ENCODE data around the gene GFER. TPM values are rescaled to one million over a fixed set of nuclear protein-coding genes. Genes with fewer than 3 reads are reported as not detected.
A peak's percentile ranks its signal among the peaks of the same experiment; 100 is the strongest.

The GFER gene
- total and polyA plus RNA-seq, 9 of the 15 experiments (the other 6 are each of a cell fraction or from before 2014, with no cell fraction given) = 4.3 to 53.7 (median 19.8) TPM

- TF ChIP-seq HLTF (IDR thresholded peaks at IDR 0.05) (no peak), NRF1 (conservative IDR thresholded peaks at IDR 0.05 in 1 of 2, IDR thresholded peaks at IDR 0.05 in 1 of 2) (0 out of 4 replicates have a peak, but pooled peaks of 1 of the 2 experiments have one; percentile 25), ZNF165 (CRISPR knock-in tag; IDR thresholded peaks at IDR 0.05; ENCODE audit: borderline replicate concordance) (no peak), MYC (IDR thresholded peaks at IDR 0.05; ENCODE audit: low read depth, low read length) (no peak), MYC (CRISPR knock-in tag; IDR thresholded peaks at IDR 0.05; ENCODE audit: borderline replicate concordance, low read depth) (no peak), TAF15 (IDR thresholded peaks at IDR 0.05; ENCODE audit: low read depth, low read length) (no peak), TCF15 (CRISPR knock-in tag; IDR thresholded peaks at IDR 0.05) (no peak), NCOA4 (IDR thresholded peaks at IDR 0.05; ENCODE audit: partially characterized antibody) (no peak), ZNF3 (CRISPR knock-in tag; IDR thresholded peaks at IDR 0.05) (no peak), ERF (CRISPR knock-in tag; IDR thresholded peaks at IDR 0.05) (no peak), ZFP1 (CRISPR knock-in tag; IDR thresholded peaks at IDR 0.05) (no peak), XRCC5 (IDR thresholded peaks at IDR 0.05; ENCODE audit: low read depth, low read length) (no peak), ZNF561 (CRISPR knock-in tag; conservative IDR thresholded peaks at IDR 0.05) (no peak), PURB (CRISPR knock-in tag; IDR thresholded peaks at IDR 0.05; ENCODE audit: low read depth) (no peak), ATF7 (IDR thresholded peaks at IDR 0.05) (0 out of 2 replicates have a peak, but pooled peaks have one; percentile 13), MEF2D (tag; conservative IDR thresholded peaks at IDR 0.05; ENCODE audit: low read depth) (no peak), SIN3A (IDR thresholded peaks at IDR 0.05; ENCODE audit: borderline replicate concordance in 2 of 2, control insufficient read depth in 1 of 2, low read depth in 2 of 2, low read length in 2 of 2) (peak in 1 of 2 experiments; percentile 58; a peak in 2 of 4 replicates), MEIS2 (IDR thresholded peaks at IDR 0.05; ENCODE audit: partially characterized antibody) (peak; percentile 89), SRSF9 (IDR thresholded peaks at IDR 0.05; ENCODE audit: borderline replicate concordance, low read depth, low read length) (no peak), USF2 (CRISPR knock-in tag; IDR thresholded peaks at IDR 0.05) (no peak), ZSCAN29 (IDR thresholded peaks at IDR 0.05) (no peak), NCOA6 (IDR thresholded peaks at IDR 0.05) (no peak), NR3C1 (CRISPR knock-in tag; IDR thresholded peaks at IDR 0.05) (no peak), NCOA1 (IDR thresholded peaks at IDR 0.05; ENCODE audit: low read depth) (no peak), E4F1 (CRISPR knock-in tag; IDR thresholded peaks at IDR 0.05; ENCODE audit: borderline replicate concordance) (no peak), ZNF121 (CRISPR knock-in tag; conservative IDR thresholded peaks at IDR 0.05) (no peak), STAG1 (CRISPR knock-in tag; IDR thresholded peaks at IDR 0.05; ENCODE audit: borderline replicate concordance) (0 out of 2 replicates have a peak, but pooled peaks have one; percentile 16), ZNF79 (CRISPR knock-in tag; IDR thresholded peaks at IDR 0.05; ENCODE audit: low read depth) (no peak)
Measured at GRCh38 chr16:1942047-1942809, 41.8 kb upstream of the GFER start (continued).
